Measurements from ENCODE around the gene AGMO. TPM values are rescaled to one million over a fixed set of nuclear protein-coding genes. Genes with fewer than 3 reads are reported as not detected.

AGMO gene
- total RNA-seq, 2 donors from 2014 or later: 1.9 TPM; not detected in 1

- DNase-seq: no peak
- H3K27ac Mint-ChIP-seq: no peak overlapping the region
- H3K27me3 Mint-ChIP-seq (ENCODE audit: insufficient read depth): no peaks in the 10 kb centered on the region
- H3K4me1 Mint-ChIP-seq: peaks cover 10% of the 10 kb centered on the region
- H3K9me3 Mint-ChIP-seq: no peaks in the 10 kb centered on the region
- WGBS, 2 experiments (ENCODE audit: insufficient coverage in 1 of 2, insufficient read length in 1 of 2): 80 to 91% methylated on average over 1 of the region's 1 CpG
- Histone ChIP-seq H3K27me3 (ENCODE audit: control insufficient read depth, insufficient read depth, low read length, poor library complexity, severe bottlenecking) (no peaks in the 10 kb centered on the region), H3K9ac (ENCODE audit: extremely low read depth, low read length, poor library complexity, severe bottlenecking) (no peak overlapping the region), H3K4me1 (ENCODE audit: control insufficient read depth, insufficient read depth, low read length) (no peaks in the 10 kb centered on the region), H3K9me3 (ENCODE audit: control insufficient read depth, low read length) (no peaks in the 10 kb centered on the region), H3K4me3 (ENCODE audit: low read length) (no peak overlapping the region), H3K36me3 (ENCODE audit: control insufficient read depth, insufficient read depth, low read length) (no peaks in the 10 kb centered on the region), H3K27ac (ENCODE audit: low read depth, low read length) (no peak overlapping the region)
- no peak overlapping the region for H3K4me3 Mint-ChIP-seq
- H3K36me3 Mint-ChIP-seq (ENCODE audit: low read depth): no peaks in the 10 kb centered on the region
- TF ChIP-seq CTCF (conservative IDR thresholded peaks at IDR 0.05): no peak
Observed at GRCh38 chr7:15490291-15490690, 71.5 kb downstream of the AGMO start.

- no peaks in the 10 kb centered on the region for H3K36me3 Mint-ChIP-seq (ENCODE audit: low read depth)
- no peak for TF ChIP-seq CTCF (conservative IDR thresholded peaks at IDR 0.05)
- no peak overlapping the region for H3K9ac ChIP-seq (ENCODE audit: extremely low read depth, low read length, poor library complexity, severe bottlenecking)
- peaks cover 10% of the 10 kb centered on the region for H3K4me1 Mint-ChIP-seq
- H3K27ac Mint-ChIP-seq: no peak overlapping the region
- H3K4me1 ChIP-seq (ENCODE audit: control insufficient read depth, insufficient read depth, low read length): no peaks in the 10 kb centered on the region
- no peaks in the 10 kb centered on the region for H3K27me3 ChIP-seq (ENCODE audit: control insufficient read depth, insufficient read depth, low read length, poor library complexity, severe bottlenecking)
- no peak overlapping the region for H3K4me3 Mint-ChIP-seq
- no peaks in the 10 kb centered on the region for H3K27me3 Mint-ChIP-seq (ENCODE audit: insufficient read depth)
- H3K27ac ChIP-seq (ENCODE audit: low read depth, low read length): no peak overlapping the region
- H3K9me3 Mint-ChIP-seq: no peaks in the 10 kb centered on the region
- H3K9me3 ChIP-seq (ENCODE audit: control insufficient read depth, low read length): no peaks in the 10 kb centered on the region
- H3K4me3 ChIP-seq (ENCODE audit: low read length): no peak overlapping the region
- DNase-seq: no peak
- no peaks in the 10 kb centered on the region for H3K36me3 ChIP-seq (ENCODE audit: control insufficient read depth, insufficient read depth, low read length)
- no CpG with 5 or more reads among the region's 3 CpGs for WGBS, 2 experiments (ENCODE audit: insufficient coverage in 1 of 2, insufficient read length in 1 of 2)
Observed at GRCh38 chr7:15489861-15490260, 72.0 kb downstream of the AGMO start.

GRCh38 chr7:15489383-15489782 is 72.4 kb downstream of the AGMO start:
- no peak for DNase-seq
- no peak overlapping the region for H3K4me3 Mint-ChIP-seq
- no peaks in the 10 kb centered on the region for H3K27me3 ChIP-seq (ENCODE audit: control insufficient read depth, insufficient read depth, low read length, poor library complexity, severe bottlenecking)
- no peaks in the 10 kb centered on the region for H3K36me3 ChIP-seq (ENCODE audit: control insufficient read depth, insufficient read depth, low read length)
- no peak overlapping the region for H3K4me3 ChIP-seq (ENCODE audit: low read length)
- H3K9ac ChIP-seq (ENCODE audit: extremely low read depth, low read length, poor library complexity, severe bottlenecking): no peak overlapping the region
- no peaks in the 10 kb centered on the region for H3K36me3 Mint-ChIP-seq (ENCODE audit: low read depth)
- H3K9me3 Mint-ChIP-seq: no peaks in the 10 kb centered on the region
- TF ChIP-seq CTCF (conservative IDR thresholded peaks at IDR 0.05): no peak
- H3K9me3 ChIP-seq (ENCODE audit: control insufficient read depth, low read length): no peaks in the 10 kb centered on the region
- H3K4me1 ChIP-seq (ENCODE audit: control insufficient read depth, insufficient read depth, low read length): no peaks in the 10 kb centered on the region
- no peaks in the 10 kb centered on the region for H3K27me3 Mint-ChIP-seq (ENCODE audit: insufficient read depth)
- no peak overlapping the region for H3K27ac Mint-ChIP-seq
- peaks cover 10% of the 10 kb centered on the region for H3K4me1 Mint-ChIP-seq
- H3K27ac ChIP-seq (ENCODE audit: low read depth, low read length): no peak overlapping the region
- WGBS, 2 experiments (ENCODE audit: insufficient coverage in 1 of 2, insufficient read length in 1 of 2): 91 to 92% methylated on average over 3 to 4 of the region's 4 CpGs

All from endodermal cell (in vitro differentiated cells).